HCT116 (cell line): ENCODE results near the gene SRCAP. TPM values are rescaled to one million over a fixed set of nuclear protein-coding genes. Genes with fewer than 3 reads are reported as not detected.

Experiments
- ATAC-seq: fragments of 200-7000 bp; cut with Tn5 transposase; 2 replicates; pipeline ENCODE4 v1.9.1; 2020; ENCODE audit warnings: mild to moderate bottlenecking, moderate library complexity
- BruUV-seq: library from RNA; stranded (reverse); fragments of 400-500 nt; replicated peaks from 2 replicates; lab custom pipeline; 2021; lab: Mats Ljungman, UMichigan
- CTCF ChIA-PET: fragments of 300-600 bp; sonication (Branson Sonifier 250); formaldehyde crosslinking; loops from one replicate; lab custom pipeline; 2021; ENCODE audit warnings: antibody characterized with exemption; lab: Charles Lee
- POLR2A ChIA-PET: fragments of 300-600, 350-600 bp; sonication (Branson Sonifier 250); formaldehyde crosslinking; loops from one replicate; lab custom pipeline; 2021; ENCODE audit warnings: antibody characterized with exemption; lab: Charles Lee
- RAD21 ChIA-PET, 2 experiments: fragments of 300-600 bp; sonication (Branson Sonifier 250); formaldehyde crosslinking; loops; one replicate each; lab custom pipeline; 2023; ENCODE audit warnings: low total read pairs in 2 of 2; ENCODE audit not compliant: uncharacterized antibody in 2 of 2, unreplicated experiment in 2 of 2, low non-redundant PET in 1 of 2; lab: Charles Lee
- DNase-seq: peaks from one replicate; pipeline ENCODE4 v3.0.0-alpha.2; 2010; ENCODE audit warnings: low read depth, low spot score
- H2AFZ ChIP-seq: fragments of 200-600 bp; shearing (Covaris generic), sonication (generic); 2 replicates; pipeline ENCODE4 v1.6.1; 2017; ENCODE audit warnings: low read depth, mixed run types, mixed read lengths, antibody characterized with exemption, low read length; ENCODE audit not compliant: poor library complexity, severe bottlenecking
- H3K27ac ChIP-seq: 2 replicates; pipeline ENCODE4 v1.5.1; 2012; ENCODE audit warnings: low read depth, low read length
- H3K27me3 ChIP-seq: fragments of 200-600 bp; sonication (generic); 2 replicates; pipeline ENCODE4 v1.6.1; 2016; ENCODE audit warnings: mixed run types, low read length, mixed read lengths; ENCODE audit not compliant: insufficient read depth
- H3K36me3 ChIP-seq, 2 experiments: fragments of 200-500 bp in 1 of 2; fragments of 200-600 bp in 1 of 2; sonication (Bioruptor generic) in 1 of 2; sonication (generic) in 1 of 2; 2 replicates each; pipeline versions ENCODE4 v1.5.1 to v1.6.1; 2014 to 2016; ENCODE audit warnings: low read length in 2 of 2, inconsistent platforms in 1 of 2, mixed read lengths in 1 of 2, mixed run types in 1 of 2; ENCODE audit not compliant: insufficient read depth in 2 of 2, control insufficient read depth in 1 of 2
- H3K4me1 ChIP-seq, 2 experiments: fragments of 200-600 bp in 1 of 2; sonication (generic) in 1 of 2; 2 replicates each; pipeline versions ENCODE4 v1.5.1 to v1.6.1; 2012 to 2017; ENCODE audit warnings: low read length in 2 of 2, inconsistent platforms in 1 of 2, mild to moderate bottlenecking in 1 of 2, mixed read lengths in 1 of 2, mixed run types in 1 of 2, moderate library complexity in 1 of 2; ENCODE audit not compliant: insufficient read depth in 2 of 2, control insufficient read depth in 1 of 2
- H3K4me2 ChIP-seq: fragments of 200-600 bp; sonication (generic); 2 replicates; pipeline ENCODE4 v1.6.1; 2017; ENCODE audit warnings: mixed run types, low read length, mixed read lengths
- H3K4me3 ChIP-seq, 2 experiments: fragments of 200-600 bp in 1 of 2; sonication (generic) in 1 of 2; replicated peaks in 1 of 2; 2 replicates each; pipeline ENCODE4 v1.5.1; 2011 to 2016; ENCODE audit warnings: low read length in 2 of 2, control low read depth in 1 of 2, low read depth in 1 of 2, mild to moderate bottlenecking in 1 of 2, mixed read lengths in 1 of 2, mixed run types in 1 of 2
- H3K79me2 ChIP-seq: fragments of 200-600 bp; sonication (generic); 2 replicates; pipeline ENCODE4 v1.6.1; 2017; ENCODE audit warnings: mild to moderate bottlenecking, mixed run types, low read length, moderate library complexity, mixed read lengths; ENCODE audit not compliant: insufficient read depth
- H3K9ac ChIP-seq: fragments of 200-600 bp; sonication (generic); 2 replicates; pipeline ENCODE4 v1.6.1; 2016; ENCODE audit warnings: low read length, mixed read lengths
- H3K9me2 ChIP-seq: fragments of 200-600 bp; sonication (generic), shearing (Covaris generic); 2 replicates; pipeline ENCODE4 v1.6.1; 2017; ENCODE audit warnings: mixed run types, mild to moderate bottlenecking, moderate library complexity; ENCODE audit not compliant: insufficient read depth
- H3K9me3 ChIP-seq, 2 experiments: fragments of 200-500 bp in 1 of 2; fragments of 200-600 bp in 1 of 2; sonication (Bioruptor generic) in 1 of 2; sonication (generic) in 1 of 2; 2 replicates each; pipeline ENCODE4 v1.6.1; 2014 to 2017; ENCODE audit warnings: low read length in 2 of 2, mixed read lengths in 2 of 2, inconsistent platforms in 1 of 2, low read depth in 1 of 2, mild to moderate bottlenecking in 1 of 2, mixed run types in 1 of 2, moderate library complexity in 1 of 2; ENCODE audit not compliant: control insufficient read depth in 1 of 2, insufficient read depth in 1 of 2
- H4K20me1 ChIP-seq: fragments of 200-600 bp; sonication (generic), shearing (Covaris generic); 2 replicates; pipeline ENCODE4 v1.6.1; 2017; ENCODE audit warnings: mixed run types, mild to moderate bottlenecking, moderate library complexity; ENCODE audit not compliant: insufficient read depth
- CBX3 ChIP-seq: IDR thresholded peaks from 2 replicates; pipeline ENCODE4 v1.6.1; 2012; ENCODE audit warnings: low read depth
- CEBPB ChIP-seq: IDR thresholded peaks from 2 replicates; pipeline ENCODE4 v1.6.1; 2012; ENCODE audit warnings: low read depth
- EGR1 ChIP-seq: IDR thresholded peaks from 2 replicates; pipeline ENCODE4 v1.6.1; 2012; ENCODE audit warnings: low read depth
- ELF1 ChIP-seq: IDR thresholded peaks from 2 replicates; pipeline ENCODE4 v1.6.1; 2012; ENCODE audit warnings: low read depth, borderline replicate concordance
- EZH2 ChIP-seq: fragments of 200-600 bp; sonication (generic); IDR thresholded peaks from 2 replicates; pipeline ENCODE4 v1.6.1; 2017; ENCODE audit warnings: antibody characterized with exemption, mixed run types
- POLR2A ChIP-seq: IDR thresholded peaks from 2 replicates; pipeline ENCODE4 v1.7.0; 2011; ENCODE audit warnings: borderline replicate concordance; ENCODE audit not compliant: insufficient read depth, insufficient read length; ENCODE audit errors: extremely low read depth
- POLR2AphosphoS5 ChIP-seq: IDR thresholded peaks from 2 replicates; pipeline ENCODE4 v1.6.1; 2011; ENCODE audit warnings: mild to moderate bottlenecking, low read depth, low read length, moderate library complexity
- RAD21 ChIP-seq: IDR thresholded peaks from 2 replicates; pipeline ENCODE4 v1.6.1; 2012; ENCODE audit warnings: low read depth, mild to moderate bottlenecking
- SIN3A ChIP-seq: IDR thresholded peaks from 2 replicates; pipeline ENCODE4 v1.6.1; 2012; ENCODE audit warnings: low read depth
- SP1 ChIP-seq: IDR thresholded peaks from 2 replicates; pipeline ENCODE4 v1.6.1; 2012; ENCODE audit warnings: low read depth
- SRF ChIP-seq: IDR thresholded peaks from 2 replicates; pipeline ENCODE4 v1.6.1; 2012; ENCODE audit warnings: low read depth
- TCF7L2 ChIP-seq: IDR thresholded peaks from 2 replicates; pipeline ENCODE4 v1.7.0; 2011; ENCODE audit warnings: borderline replicate concordance, inconsistent platforms; ENCODE audit not compliant: insufficient read depth, insufficient read length; ENCODE audit errors: extremely low read depth
- YY1 ChIP-seq: IDR thresholded peaks from 2 replicates; pipeline ENCODE4 v1.6.1; 2011; ENCODE audit warnings: low read length, low read depth, moderate library complexity, mild to moderate bottlenecking; ENCODE audit not compliant: insufficient replicate concordance; ENCODE audit errors: extremely low read depth
- ZNF274 ChIP-seq: fragments of 200-500 bp; sonication (Bioruptor generic); IDR thresholded peaks from 2 replicates; pipeline ENCODE4 v1.6.1; 2014; ENCODE audit warnings: mild to moderate bottlenecking, low read depth, low read length, inconsistent platforms
- intact Hi-C: fragments of 100-400 bp; cut with micrococcal nuclease; formaldehyde crosslinking; loops from 2 replicates; pipeline ENCODE4 v1.10.0; 2022
- total RNA-seq: library from RNA; stranded (reverse); gene quantifications from one replicate; pipeline ENCODE4 v1.2.1, GENCODE V29; 2021; ENCODE audit not compliant: unreplicated experiment
- TF ChIP-seq, protein P1 (sequence below), 3 experiments: fragments of 200-600 bp in 1 of 3; sonication (generic) in 1 of 3; IDR thresholded peaks in 2 of 3; conservative IDR thresholded peaks in 1 of 3; 2 replicates each; pipeline ENCODE4 v1.5.1; 2012 to 2017; ENCODE audit warnings: low read depth in 2 of 3, low read length in 2 of 3, antibody characterized with exemption in 1 of 3, borderline replicate concordance in 1 of 3, control low read depth in 1 of 3, mild to moderate bottlenecking in 1 of 3, mixed read lengths in 1 of 3, mixed run types in 1 of 3, moderate library complexity in 1 of 3; ENCODE audit not compliant: insufficient read depth in 1 of 3
- TF ChIP-seq, protein P2 (sequence below): IDR thresholded peaks from 2 replicates; pipeline ENCODE4 v1.6.1; 2012
- TF ChIP-seq, protein P3 (sequence below): IDR thresholded peaks from 2 replicates; pipeline ENCODE4 v1.6.1; 2012
- TF ChIP-seq, protein P4 (sequence below): IDR thresholded peaks from 2 replicates; pipeline ENCODE4 v1.6.1; 2012; ENCODE audit warnings: low read depth

The SRCAP gene
- total RNA-seq, 1 experiment from 2014 or later, result 59.6 TPM

DNA sequence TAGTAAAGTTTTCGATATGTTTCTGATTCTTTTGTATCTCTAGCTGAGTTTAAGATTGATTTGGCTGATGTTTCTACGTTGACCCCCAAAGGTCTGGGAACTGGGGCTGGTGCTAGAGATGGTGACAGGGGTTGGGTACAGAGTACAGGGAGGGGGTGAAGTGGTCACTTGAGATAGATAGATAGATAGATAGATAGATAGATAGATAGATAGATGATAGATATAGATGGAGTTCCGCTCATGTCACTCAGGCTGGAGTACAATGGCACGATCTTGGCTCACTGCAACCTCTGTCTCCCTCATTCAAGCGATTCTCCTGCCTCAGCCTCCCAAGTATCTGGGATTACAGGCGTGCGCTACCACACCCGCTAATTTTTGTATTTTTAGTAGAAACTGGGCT, 42.6 kb upstream of the SRCAP start:
- Histone ChIP-seq H3K4me1 (peaks cover 20 to 33% of the 10 kb centered on the region in 2 experiments), H3K9ac (no peak overlapping the region), H4K20me1 (no peaks in the 10 kb centered on the region), H3K36me3 (peaks cover 10 to 25% of the 10 kb centered on the region in 2 experiments), H3K4me2 (no peak overlapping the region), H3K9me2 (no peaks in the 10 kb centered on the region), H3K27ac (peak overlapping the region; percentile 97; the same call in 1 of the 2 replicates), H3K79me2 (peaks cover 33% of the 10 kb centered on the region), H3K9me3 (no peaks in the 10 kb centered on the region)
- POLR2A ChIA-PET, result no interaction called here
- RAD21 ChIA-PET, result no interaction called here
- TF ChIP-seq TCF7L2 (no peak), CBX3 (no peak), YY1 (no peak), CEBPB (no peak), ZNF274 (no peak), SP1 (no peak), SIN3A (no peak), ELF1 (no peak), RAD21 (no peak), POLR2AphosphoS5 (no peak), EGR1 (no peak), SRF (no peak), POLR2A (no peak), EZH2 (no peak)
- TF ChIP-seq, protein P1, sequence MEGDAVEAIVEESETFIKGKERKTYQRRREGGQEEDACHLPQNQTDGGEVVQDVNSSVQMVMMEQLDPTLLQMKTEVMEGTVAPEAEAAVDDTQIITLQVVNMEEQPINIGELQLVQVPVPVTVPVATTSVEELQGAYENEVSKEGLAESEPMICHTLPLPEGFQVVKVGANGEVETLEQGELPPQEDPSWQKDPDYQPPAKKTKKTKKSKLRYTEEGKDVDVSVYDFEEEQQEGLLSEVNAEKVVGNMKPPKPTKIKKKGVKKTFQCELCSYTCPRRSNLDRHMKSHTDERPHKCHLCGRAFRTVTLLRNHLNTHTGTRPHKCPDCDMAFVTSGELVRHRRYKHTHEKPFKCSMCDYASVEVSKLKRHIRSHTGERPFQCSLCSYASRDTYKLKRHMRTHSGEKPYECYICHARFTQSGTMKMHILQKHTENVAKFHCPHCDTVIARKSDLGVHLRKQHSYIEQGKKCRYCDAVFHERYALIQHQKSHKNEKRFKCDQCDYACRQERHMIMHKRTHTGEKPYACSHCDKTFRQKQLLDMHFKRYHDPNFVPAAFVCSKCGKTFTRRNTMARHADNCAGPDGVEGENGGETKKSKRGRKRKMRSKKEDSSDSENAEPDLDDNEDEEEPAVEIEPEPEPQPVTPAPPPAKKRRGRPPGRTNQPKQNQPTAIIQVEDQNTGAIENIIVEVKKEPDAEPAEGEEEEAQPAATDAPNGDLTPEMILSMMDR (IDR thresholded peaks at IDR 0.05 in 2 of 3, conservative IDR thresholded peaks at IDR 0.05 in 1 of 3; ENCODE audit: borderline replicate concordance in 1 of 3, insufficient read depth in 1 of 3, low read depth in 2 of 3, low read length in 2 of 3), result no peak
- TF ChIP-seq, protein P2, sequence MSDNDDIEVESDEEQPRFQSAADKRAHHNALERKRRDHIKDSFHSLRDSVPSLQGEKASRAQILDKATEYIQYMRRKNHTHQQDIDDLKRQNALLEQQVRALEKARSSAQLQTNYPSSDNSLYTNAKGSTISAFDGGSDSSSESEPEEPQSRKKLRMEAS, result no peak
- TF ChIP-seq, protein P3, sequence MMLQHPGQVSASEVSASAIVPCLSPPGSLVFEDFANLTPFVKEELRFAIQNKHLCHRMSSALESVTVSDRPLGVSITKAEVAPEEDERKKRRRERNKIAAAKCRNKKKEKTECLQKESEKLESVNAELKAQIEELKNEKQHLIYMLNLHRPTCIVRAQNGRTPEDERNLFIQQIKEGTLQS, result no peak
- TF ChIP-seq, protein P4, sequence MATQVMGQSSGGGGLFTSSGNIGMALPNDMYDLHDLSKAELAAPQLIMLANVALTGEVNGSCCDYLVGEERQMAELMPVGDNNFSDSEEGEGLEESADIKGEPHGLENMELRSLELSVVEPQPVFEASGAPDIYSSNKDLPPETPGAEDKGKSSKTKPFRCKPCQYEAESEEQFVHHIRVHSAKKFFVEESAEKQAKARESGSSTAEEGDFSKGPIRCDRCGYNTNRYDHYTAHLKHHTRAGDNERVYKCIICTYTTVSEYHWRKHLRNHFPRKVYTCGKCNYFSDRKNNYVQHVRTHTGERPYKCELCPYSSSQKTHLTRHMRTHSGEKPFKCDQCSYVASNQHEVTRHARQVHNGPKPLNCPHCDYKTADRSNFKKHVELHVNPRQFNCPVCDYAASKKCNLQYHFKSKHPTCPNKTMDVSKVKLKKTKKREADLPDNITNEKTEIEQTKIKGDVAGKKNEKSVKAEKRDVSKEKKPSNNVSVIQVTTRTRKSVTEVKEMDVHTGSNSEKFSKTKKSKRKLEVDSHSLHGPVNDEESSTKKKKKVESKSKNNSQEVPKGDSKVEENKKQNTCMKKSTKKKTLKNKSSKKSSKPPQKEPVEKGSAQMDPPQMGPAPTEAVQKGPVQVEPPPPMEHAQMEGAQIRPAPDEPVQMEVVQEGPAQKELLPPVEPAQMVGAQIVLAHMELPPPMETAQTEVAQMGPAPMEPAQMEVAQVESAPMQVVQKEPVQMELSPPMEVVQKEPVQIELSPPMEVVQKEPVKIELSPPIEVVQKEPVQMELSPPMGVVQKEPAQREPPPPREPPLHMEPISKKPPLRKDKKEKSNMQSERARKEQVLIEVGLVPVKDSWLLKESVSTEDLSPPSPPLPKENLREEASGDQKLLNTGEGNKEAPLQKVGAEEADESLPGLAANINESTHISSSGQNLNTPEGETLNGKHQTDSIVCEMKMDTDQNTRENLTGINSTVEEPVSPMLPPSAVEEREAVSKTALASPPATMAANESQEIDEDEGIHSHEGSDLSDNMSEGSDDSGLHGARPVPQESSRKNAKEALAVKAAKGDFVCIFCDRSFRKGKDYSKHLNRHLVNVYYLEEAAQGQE, result no peak
- TF ChIP-seq, all 23 proteins: peak for 0
- no peak for DNase-seq
- intact Hi-C loops, result no loop called here
- H2AFZ ChIP-seq, result no peak overlapping the region
- no peak for ATAC-seq
- BruUV-seq, result no TSS peak
- no peaks in the 10 kb centered on the region for H3K27me3 ChIP-seq
- CTCF ChIA-PET, result no interaction called here
- no peak overlapping the region for H3K4me3 ChIP-seq
